LNCAP (cell line): Measurements from ENCODE around the gene WNT7A.

ENCODE experiments used
- TF ChIP-seq, protein P1 (sequence below): fragments of 450-650 bp; IDR thresholded peaks from 2 replicates; pipeline ENCODE4 v1.5.1; 2017; ENCODE audit warnings: mild to moderate bottlenecking

The WNT7A gene

DNA sequence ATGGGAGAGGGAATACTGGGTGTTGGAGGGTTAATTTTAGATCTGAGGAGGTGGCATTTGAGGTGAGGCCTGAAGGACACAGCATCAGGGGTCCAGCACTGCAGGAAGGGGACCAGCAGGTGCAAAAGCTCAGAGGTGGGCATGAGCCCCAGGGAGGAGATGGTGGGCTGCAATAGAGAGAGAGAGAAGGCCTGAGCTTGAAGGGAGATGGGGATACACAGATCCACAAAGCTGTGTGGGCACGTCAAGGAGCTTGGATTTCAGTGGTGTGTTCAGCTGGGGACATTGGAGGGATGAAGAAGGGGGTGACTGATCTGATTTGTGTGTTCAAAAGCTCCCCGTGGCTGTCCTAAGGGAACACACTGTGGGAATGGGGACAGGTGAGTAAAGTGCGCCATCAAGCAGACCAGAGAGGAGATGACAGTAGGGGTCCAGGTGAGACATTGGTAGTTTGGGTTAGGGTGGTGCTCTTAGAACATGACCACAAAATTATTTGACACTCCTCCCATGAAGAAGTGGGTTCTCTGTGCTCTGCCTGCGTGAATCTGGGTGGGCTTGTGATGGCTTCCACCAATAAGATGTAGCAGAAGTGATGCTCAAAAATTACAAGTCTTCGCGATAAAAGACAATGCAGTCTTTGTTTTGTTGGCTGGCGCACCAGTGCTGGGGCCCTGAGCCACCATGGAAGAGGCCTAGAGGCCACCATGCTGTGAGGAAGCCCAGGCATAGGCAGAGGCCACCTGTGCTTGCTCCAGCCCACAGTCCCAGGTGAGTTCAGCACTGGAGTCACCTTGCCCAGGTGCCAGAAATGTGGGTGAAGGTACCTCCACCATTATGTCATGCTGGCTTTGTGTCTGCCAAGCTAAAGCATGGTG is 1.9 kb upstream of the WNT7A start:
- TF ChIP-seq, protein P1, sequence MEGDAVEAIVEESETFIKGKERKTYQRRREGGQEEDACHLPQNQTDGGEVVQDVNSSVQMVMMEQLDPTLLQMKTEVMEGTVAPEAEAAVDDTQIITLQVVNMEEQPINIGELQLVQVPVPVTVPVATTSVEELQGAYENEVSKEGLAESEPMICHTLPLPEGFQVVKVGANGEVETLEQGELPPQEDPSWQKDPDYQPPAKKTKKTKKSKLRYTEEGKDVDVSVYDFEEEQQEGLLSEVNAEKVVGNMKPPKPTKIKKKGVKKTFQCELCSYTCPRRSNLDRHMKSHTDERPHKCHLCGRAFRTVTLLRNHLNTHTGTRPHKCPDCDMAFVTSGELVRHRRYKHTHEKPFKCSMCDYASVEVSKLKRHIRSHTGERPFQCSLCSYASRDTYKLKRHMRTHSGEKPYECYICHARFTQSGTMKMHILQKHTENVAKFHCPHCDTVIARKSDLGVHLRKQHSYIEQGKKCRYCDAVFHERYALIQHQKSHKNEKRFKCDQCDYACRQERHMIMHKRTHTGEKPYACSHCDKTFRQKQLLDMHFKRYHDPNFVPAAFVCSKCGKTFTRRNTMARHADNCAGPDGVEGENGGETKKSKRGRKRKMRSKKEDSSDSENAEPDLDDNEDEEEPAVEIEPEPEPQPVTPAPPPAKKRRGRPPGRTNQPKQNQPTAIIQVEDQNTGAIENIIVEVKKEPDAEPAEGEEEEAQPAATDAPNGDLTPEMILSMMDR, result no peak

- TF ChIP-seq, protein P1, result peak; percentile 5; the same call in 1 of the 2 replicates
These were observed 913 bp upstream of the WNT7A start for GRCh38 chr3:13880811-13881156.

GRCh38 chr3:13879102-13879945 is 547 bp downstream of the WNT7A start:
- TF ChIP-seq, protein P1, result no peak

DNA sequence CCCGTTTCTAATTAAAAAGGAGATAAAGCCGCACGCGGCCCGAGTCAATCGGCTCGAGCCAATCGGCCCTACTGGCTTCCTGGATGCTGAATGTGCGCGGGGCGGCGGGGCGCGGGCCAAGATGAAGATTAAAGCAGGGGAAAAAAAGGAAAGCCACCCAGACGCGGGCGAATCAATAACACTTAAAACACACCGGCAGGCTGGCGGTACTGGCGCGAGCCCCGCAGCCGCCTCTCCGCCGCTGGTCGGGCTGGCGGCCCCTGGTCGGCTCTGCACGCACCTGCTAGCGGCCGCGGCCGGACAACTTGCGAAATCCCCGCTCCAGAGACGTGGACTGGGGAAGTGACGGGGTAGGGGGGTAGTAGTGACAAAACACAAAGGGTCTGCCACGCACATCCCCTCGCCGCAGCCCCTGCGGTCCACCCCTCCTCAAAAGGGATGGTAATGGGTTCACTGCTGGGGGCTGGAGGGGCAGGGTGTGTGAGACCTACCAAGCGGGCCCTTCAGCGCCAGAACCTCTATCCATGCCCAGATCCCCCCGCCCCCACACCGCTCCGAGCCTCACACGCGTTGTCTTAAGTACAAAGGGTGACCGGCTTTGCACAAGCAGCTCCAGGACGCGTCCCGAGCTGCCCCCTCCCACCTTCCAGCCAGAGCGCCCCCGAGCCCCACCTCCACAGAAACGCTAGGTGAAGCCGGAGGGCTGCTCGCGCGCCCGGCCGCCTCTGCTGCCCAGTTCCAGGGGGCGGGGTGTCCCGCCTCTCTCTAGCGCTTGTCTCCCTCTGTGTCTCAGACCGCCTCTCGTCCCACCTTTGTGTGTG is 1.4 kb downstream of the WNT7A start:
- TF ChIP-seq, protein P1, result no peak

DNA sequence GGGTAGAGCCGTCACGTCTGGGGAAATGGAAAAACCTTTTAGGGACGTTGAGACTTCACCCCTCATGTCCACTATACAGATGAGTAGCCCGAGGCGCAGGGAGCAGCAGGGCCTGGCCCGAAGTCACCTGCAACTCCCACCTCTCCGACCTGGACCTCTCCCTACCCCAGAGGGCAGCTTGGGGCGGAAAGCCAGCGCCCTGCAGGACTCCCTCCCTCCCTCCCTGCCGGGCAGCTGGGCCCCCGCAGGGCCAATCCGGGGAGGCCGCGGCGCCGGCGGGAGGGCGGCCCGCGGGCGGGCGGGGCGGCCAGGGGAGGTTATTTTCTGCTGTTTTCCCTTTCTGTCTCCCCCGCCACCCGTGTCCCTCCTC is 2.0 kb downstream of the WNT7A start:
- TF ChIP-seq, protein P1, result no peak

DNA sequence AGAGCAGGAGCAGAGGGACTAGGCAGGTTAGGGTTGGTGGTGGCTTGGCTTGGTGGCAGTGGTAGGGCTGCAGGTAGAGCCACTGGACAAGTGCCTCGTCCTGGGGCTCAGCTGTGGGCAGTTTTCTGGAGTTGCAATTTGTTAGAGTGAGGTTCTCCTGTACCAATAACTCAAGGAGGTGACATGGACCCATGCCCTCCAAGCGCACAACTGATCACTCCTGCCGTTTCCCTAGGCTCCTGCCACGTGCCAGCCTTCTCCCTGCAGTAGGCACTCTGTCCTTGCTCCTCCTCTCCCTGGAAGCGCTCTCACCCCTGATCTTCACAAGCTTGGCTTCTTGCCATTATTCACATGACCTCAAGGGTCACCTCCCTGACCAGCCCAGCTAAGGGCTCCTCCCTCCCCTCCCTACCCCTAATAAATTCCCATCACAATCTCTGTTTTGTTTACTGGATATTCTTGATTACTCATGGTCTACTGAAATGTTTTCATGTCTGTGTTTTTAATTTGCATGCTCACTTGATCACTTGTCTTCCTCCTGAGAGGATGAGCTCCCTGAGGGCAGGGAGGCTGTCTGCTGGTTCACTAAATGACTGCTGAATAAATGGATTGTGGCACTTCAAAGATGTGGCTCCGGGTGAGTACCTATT is 3.3 kb downstream of the WNT7A start:
- TF ChIP-seq, protein P1, result no peak

- TF ChIP-seq, protein P1, result no peak
These were observed 5.0 kb downstream of the WNT7A start for GRCh38 chr3:13874891-13875290.
